Measurements from ENCODE around the gene AMOT. TPM values are rescaled to one million over a fixed set of nuclear protein-coding genes. Genes with fewer than 3 reads are reported as not detected.

The AMOT gene
- total and polyA plus RNA-seq, 2 experiments from 2014 or later, result 52.1 to 93.3 TPM

- Histone ChIP-seq H4K20me1 (ENCODE audit: insufficient read depth, poor library complexity, severe bottlenecking) (no peaks in the 10 kb centered on the region), H3K79me2 (no peaks in the 10 kb centered on the region), H3K4me1 (ENCODE audit: insufficient read depth) (peaks cover 47% of the 10 kb centered on the region), H3K4me2 (no peak overlapping the region), H3K9me3 (ENCODE audit: low read depth) (no peaks in the 10 kb centered on the region), H3K27me3 (no peaks in the 10 kb centered on the region), H3K27ac (peak overlapping the region; percentile 73), H3K4me3 (no peak overlapping the region), H3K36me3 (replicated peaks; ENCODE audit: insufficient read depth, low read depth) (no peaks in the 10 kb centered on the region), H2AFZ (no peak overlapping the region), H3K9me2 (replicated peaks; ENCODE audit: insufficient read depth) (no peaks in the 10 kb centered on the region)
- WGBS (ENCODE audit: low lambda C conversion rate, missing lambda C conversion rate), result 57% methylated on average over 2 of the region's 2 CpGs
- TF ChIP-seq CTCF (IDR thresholded peaks at IDR 0.05; ENCODE audit: poor library complexity) (peak; percentile 10), EZH2phosphoT487 (IDR thresholded peaks at IDR 0.05; ENCODE audit: low read depth, severe bottlenecking, unreplicated experiment) (no peak)
- DNase-seq (ENCODE audit: low spot score), result peak; percentile 48
These were observed 26.9 kb upstream of the AMOT start for GRCh38 chrX:112867570-112867969.

GRCh38 chrX:112866175-112866574, 25.5 kb upstream of the AMOT start:
- Histone ChIP-seq H3K9me3 (ENCODE audit: low read depth) (no peaks in the 10 kb centered on the region), H3K4me2 (peak overlapping the region; percentile 5), H4K20me1 (ENCODE audit: insufficient read depth, poor library complexity, severe bottlenecking) (no peaks in the 10 kb centered on the region), H3K4me1 (ENCODE audit: insufficient read depth) (peaks cover 47% of the 10 kb centered on the region), H3K4me3 (no peak overlapping the region), H3K27me3 (no peaks in the 10 kb centered on the region), H3K79me2 (no peaks in the 10 kb centered on the region), H3K36me3 (replicated peaks; ENCODE audit: insufficient read depth, low read depth) (no peaks in the 10 kb centered on the region), H3K27ac (peak overlapping the region; percentile 73), H2AFZ (no peak overlapping the region), H3K9me2 (replicated peaks; ENCODE audit: insufficient read depth) (no peaks in the 10 kb centered on the region)
- no peak for TF ChIP-seq EZH2 (IDR thresholded peaks at IDR 0.05; ENCODE audit: borderline replicate concordance)
- no peak for TF ChIP-seq CTCF (IDR thresholded peaks at IDR 0.05; ENCODE audit: poor library complexity)
- TF ChIP-seq EZH2phosphoT487 (IDR thresholded peaks at IDR 0.05; ENCODE audit: low read depth, severe bottlenecking, unreplicated experiment), result no peak
- DNase-seq (ENCODE audit: low spot score), result peak; percentile 50
- WGBS (ENCODE audit: low lambda C conversion rate, missing lambda C conversion rate), result 52% methylated on average over 1 of the region's 1 CpG

- TF ChIP-seq EZH2phosphoT487 (IDR thresholded peaks at IDR 0.05; ENCODE audit: low read depth, severe bottlenecking, unreplicated experiment) (no peak), CTCF (IDR thresholded peaks at IDR 0.05; ENCODE audit: poor library complexity) (no peak), EZH2 (IDR thresholded peaks at IDR 0.05; ENCODE audit: borderline replicate concordance) (no peak)
- Histone ChIP-seq H3K4me3 (no peak overlapping the region), H3K79me2 (no peaks in the 10 kb centered on the region), H3K27me3 (no peaks in the 10 kb centered on the region), H2AFZ (no peak overlapping the region), H4K20me1 (ENCODE audit: insufficient read depth, poor library complexity, severe bottlenecking) (no peaks in the 10 kb centered on the region), H3K27ac (peak overlapping the region; percentile 73), H3K9me3 (ENCODE audit: low read depth) (no peaks in the 10 kb centered on the region), H3K4me1 (ENCODE audit: insufficient read depth) (peaks cover 47% of the 10 kb centered on the region), H3K9me2 (replicated peaks; ENCODE audit: insufficient read depth) (no peaks in the 10 kb centered on the region), H3K4me2 (peak overlapping the region; percentile 10), H3K36me3 (replicated peaks; ENCODE audit: insufficient read depth, low read depth) (no peaks in the 10 kb centered on the region)
- DNase-seq (ENCODE audit: low spot score), result no peak
- 37% methylated on average over 4 of the region's 4 CpGs for WGBS (ENCODE audit: low lambda C conversion rate, missing lambda C conversion rate)
These were observed 24.9 kb upstream of the AMOT start for GRCh38 chrX:112865464-112866025.
